Effector memory CD8-positive, alpha-beta T cell (primary cell): Measurements from ENCODE around the gene ARHGEF4.

ENCODE experiments used
- ATAC-seq: fragments of 150-1000 bp; cut with Tn5 transposase; replicated peaks from 2 replicates; pipeline ENCODE4 v1.10.0; 2021; ENCODE audit warnings: mild to moderate bottlenecking, moderate library complexity
- DNase-seq, 3 experiments: peaks; one replicate each; pipeline ENCODE4 v3.0.0; 2021
- H3K27ac Mint-ChIP-seq, 2 donors: one replicate each; pipeline ENCODE4 v1.8.0; 2022; ENCODE audit warnings: mild to moderate bottlenecking in 2 of 2, mixed read lengths in 2 of 2, moderate library complexity in 2 of 2
- H3K27me3 Mint-ChIP-seq, 2 donors: one replicate each; pipeline ENCODE4 v1.8.0; 2022; ENCODE audit warnings: mixed read lengths in 2 of 2
- H3K36me3 Mint-ChIP-seq: one replicate; pipeline ENCODE4 v1.8.0; 2022; ENCODE audit warnings: mild to moderate bottlenecking, moderate library complexity, mixed read lengths; ENCODE audit not compliant: insufficient read depth
- H3K4me1 Mint-ChIP-seq, 2 donors: one replicate each; pipeline ENCODE4 v1.8.0; 2022; ENCODE audit warnings: low read depth in 2 of 2, mixed read lengths in 2 of 2
- H3K4me3 Mint-ChIP-seq, 2 donors: one replicate each; pipeline ENCODE4 v1.8.0; 2022; ENCODE audit warnings: mild to moderate bottlenecking in 2 of 2, mixed read lengths in 2 of 2, moderate library complexity in 2 of 2
- H3K9me3 Mint-ChIP-seq, 2 donors: one replicate each; pipeline ENCODE4 v1.8.0; 2022; ENCODE audit warnings: mixed read lengths in 2 of 2

The ARHGEF4 gene

DNA sequence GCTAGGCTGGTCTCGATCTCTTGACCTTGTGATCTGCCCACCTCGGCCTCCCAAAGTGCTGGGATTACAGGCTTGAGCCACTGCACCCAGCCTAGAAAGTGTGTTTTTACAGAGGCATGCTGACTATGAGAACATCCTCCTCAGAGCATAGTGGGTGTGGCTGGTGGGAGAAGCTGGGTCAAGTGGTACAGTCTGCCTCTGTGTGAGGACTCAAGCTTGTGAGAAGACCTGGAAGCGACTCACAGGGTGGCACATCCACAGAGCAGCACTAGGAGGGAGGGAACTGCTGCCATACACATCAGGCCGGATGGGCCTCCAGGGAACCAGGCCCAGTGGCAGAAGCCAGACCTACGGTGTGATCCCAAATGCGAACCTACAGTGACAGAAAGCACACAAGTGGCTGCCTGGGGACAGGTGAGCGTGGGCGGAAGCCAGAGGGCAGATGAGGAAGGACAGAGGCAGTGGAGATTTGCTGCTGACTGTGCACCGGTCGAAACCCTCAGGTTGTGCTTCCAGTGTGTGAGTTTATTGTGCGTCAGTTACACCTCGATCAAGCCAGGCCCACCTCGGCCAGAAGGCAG, 8.9 kb downstream of the ARHGEF4 start:
- ATAC-seq (no peak), DNase-seq (no peak)
- Mint-ChIP-seq H3K27me3 (peaks cover 13 to 56% of the 10 kb centered on the region in 2 donors), H3K9me3 (no peaks in the 10 kb centered on the region), H3K36me3 (no peaks in the 10 kb centered on the region), H3K4me1 (no peaks in the 10 kb centered on the region), H3K4me3 (no peak overlapping the region), H3K27ac (no peak overlapping the region)

DNA sequence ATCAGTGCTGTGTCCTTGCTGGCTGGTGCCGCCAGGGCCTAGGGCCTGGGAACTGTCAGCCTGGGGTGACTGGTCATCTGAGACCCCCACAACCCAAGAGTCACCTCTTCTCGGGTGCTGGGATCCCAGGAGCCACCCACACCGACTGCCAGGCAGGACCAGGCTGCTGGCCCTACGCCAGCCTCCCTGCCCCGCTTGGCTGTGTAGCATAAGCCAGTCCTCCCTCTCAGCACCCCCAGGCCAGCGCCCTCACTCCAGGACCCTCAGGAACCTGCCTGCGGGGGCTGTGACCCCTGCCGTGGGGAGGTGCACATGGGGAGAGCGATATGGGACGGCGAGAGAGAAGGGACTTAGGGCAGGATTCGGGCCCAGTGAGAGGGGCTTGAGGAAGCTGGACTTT, 9.5 kb downstream of the ARHGEF4 start:
- no peaks in the 10 kb centered on the region for H3K9me3 Mint-ChIP-seq
- no peak overlapping the region for H3K27ac Mint-ChIP-seq
- no peaks in the 10 kb centered on the region for H3K4me1 Mint-ChIP-seq
- DNase-seq (no peak), ATAC-seq (no peak)
- H3K4me3 Mint-ChIP-seq: no peak overlapping the region
- peaks cover 13 to 56% of the 10 kb centered on the region in 2 donors for H3K27me3 Mint-ChIP-seq
- H3K36me3 Mint-ChIP-seq: no peaks in the 10 kb centered on the region

DNA sequence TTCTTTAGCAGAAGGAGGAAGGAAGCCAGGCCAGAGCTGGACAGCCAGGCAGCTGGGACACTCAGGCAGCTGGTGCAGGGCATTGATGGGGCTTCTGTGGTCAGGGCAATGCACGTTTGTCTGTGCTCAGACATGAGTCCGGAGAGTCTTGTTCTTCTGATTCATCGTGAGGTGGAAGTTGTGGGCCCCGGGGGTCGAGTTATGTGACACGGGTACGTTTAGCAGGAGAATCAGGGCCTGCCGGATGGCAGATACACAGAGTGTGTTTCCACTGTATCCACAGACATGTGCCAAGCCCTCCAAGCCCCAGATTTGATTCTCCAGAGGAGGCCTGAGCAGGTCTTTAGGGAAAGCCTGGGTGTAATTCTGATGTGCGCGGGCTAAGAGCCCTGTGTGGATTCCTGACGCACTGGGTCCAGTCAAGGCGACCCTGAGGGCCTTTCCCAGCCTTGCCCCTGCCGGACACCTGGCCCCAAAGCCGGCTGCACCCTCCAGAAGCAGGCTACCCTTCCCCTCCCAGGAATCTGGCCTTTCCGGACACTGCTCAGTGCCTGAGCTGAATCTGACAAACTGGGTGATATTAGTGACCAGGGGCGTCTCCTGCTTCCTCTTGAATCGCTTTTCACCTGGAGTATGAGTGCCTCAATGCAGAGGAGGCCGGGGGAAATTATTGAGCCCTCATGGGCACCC, 10.1 kb downstream of the ARHGEF4 start:
- Mint-ChIP-seq H3K27me3 (peaks cover 12 to 53% of the 10 kb centered on the region in 2 donors), H3K36me3 (no peaks in the 10 kb centered on the region), H3K27ac (no peak overlapping the region), H3K9me3 (no peaks in the 10 kb centered on the region), H3K4me3 (no peak overlapping the region), H3K4me1 (no peaks in the 10 kb centered on the region)
- no peak for ATAC-seq
- no peak for DNase-seq

DNA sequence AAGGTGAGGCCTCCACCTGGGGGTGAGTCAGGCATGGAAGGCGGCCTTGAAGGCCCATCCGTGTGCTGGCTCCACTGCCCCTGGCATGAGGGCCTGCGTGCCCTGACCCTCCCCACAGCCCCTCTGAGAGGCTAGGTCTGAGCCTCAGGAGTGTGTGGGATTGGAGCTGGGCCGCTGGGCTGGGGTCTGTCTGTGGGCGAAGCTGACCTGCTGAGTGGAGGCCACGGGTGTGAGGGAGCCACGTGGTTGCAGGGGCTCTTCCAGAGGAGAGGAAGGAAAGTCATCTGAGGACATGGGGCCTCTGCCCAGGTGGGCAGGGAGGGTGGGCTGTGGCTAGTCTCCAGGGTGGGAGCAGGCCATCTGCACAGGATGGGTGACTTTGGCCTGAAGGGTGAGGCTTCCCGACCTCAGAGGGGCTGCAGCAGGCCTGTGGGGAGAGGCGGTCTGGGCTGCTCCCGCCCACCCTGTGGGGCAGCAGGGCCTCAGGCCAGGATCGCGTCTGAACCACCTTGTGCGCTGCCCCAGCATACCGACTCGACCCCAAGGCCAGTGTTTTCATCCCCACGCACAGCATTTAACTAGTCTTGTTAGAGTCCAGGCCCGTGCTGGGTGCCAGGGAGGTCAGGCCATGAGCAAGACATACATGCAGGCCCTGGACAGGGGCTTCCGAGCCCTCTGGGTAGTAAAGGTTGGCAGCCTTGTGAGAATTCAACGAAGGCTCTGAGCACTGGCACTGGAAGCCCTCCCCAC, 11.2 kb downstream of the ARHGEF4 start:
- Mint-ChIP-seq H3K4me1 (no peaks in the 10 kb centered on the region), H3K4me3 (no peak overlapping the region), H3K36me3 (no peaks in the 10 kb centered on the region), H3K9me3 (no peaks in the 10 kb centered on the region), H3K27me3 (peaks cover 10 to 51% of the 10 kb centered on the region in 2 donors), H3K27ac (no peak overlapping the region)
- no peak for ATAC-seq
- DNase-seq: no peak

DNA sequence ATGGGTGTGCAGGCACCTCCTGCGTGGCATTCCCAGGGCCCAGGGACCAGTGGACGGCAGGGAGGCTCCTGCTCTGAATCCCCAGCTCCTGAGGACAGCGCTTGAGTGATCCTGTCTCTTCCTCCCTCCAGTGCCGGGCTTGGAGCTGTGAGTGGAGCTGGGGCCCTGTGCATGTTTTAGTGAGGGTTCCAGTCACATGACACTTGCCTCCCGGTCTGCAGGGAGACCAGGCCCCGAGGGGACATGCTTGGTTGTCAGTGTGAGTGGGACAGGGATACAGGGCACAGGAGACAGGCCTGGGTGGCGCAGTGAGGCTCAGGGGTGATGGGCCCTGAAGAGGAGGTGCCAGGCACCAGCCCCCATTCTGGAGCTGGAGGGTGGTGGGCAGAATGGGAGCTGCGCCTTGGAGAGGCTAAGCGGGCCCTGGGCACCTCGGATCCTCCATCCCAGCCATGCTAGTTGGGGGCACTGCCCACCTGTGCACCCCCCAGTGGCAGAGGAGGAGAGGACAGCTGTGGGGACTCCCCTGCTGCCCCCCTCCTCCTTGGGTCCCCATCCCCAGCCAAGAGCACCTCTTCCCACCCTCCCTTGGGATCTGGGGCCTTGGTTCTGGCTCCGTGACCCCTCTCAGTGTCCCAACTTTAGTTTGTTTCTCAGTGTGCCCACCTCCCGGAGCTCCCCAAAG, 12.0 kb downstream of the ARHGEF4 start:
- Mint-ChIP-seq H3K27ac (peak overlapping the region in 1 of 2 donors; percentile 15), H3K36me3 (no peaks in the 10 kb centered on the region), H3K4me1 (no peaks in the 10 kb centered on the region), H3K27me3 (peaks cover 10 to 44% of the 10 kb centered on the region in 2 donors), H3K4me3 (no peak overlapping the region), H3K9me3 (no peaks in the 10 kb centered on the region)
- DNase-seq (no peak), ATAC-seq (no peak)

DNA sequence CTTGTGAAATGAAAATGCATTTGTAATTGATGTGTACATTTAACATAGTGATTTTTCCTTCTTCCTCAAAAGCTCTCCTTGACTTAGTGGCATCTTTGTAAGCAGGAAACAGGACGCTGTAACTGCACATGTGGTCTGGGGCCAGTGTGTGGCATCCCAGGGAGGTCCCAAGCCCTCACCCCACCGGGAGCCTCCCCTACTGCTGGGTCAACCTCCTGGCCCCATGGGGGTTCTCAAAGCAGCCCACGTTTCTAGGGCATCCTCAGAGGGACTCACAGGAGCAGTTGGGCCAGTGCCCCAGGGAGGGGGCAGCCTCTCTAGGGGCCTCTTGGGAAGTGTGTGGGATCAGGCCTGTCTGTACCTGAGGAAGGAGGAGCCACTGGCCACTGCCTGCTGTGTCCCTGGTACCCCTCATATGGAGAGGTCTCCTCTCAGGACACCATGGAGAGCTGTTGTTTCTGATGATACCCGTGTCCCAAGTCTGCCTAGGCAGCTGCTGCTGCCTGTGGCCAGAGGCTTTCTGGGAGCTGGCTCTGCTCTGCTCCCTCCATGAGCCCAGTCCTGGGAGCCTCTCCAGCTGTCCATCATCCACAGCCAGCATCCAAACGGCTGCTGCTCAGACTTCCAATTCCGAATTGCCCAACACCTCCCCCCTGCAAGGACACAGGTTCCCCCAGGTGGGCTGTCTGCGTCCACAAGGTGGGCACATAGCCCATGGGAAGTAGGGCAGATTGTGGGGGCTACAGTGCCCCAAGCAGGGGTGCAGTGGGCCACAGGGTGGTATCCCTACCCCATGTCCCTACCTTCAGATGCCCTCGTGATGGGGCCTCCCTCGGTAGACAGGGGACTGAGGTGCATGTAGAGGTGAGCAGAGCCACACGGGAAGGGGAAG, 13.4 kb downstream of the ARHGEF4 start:
- no peak overlapping the region for H3K27ac Mint-ChIP-seq

DNA sequence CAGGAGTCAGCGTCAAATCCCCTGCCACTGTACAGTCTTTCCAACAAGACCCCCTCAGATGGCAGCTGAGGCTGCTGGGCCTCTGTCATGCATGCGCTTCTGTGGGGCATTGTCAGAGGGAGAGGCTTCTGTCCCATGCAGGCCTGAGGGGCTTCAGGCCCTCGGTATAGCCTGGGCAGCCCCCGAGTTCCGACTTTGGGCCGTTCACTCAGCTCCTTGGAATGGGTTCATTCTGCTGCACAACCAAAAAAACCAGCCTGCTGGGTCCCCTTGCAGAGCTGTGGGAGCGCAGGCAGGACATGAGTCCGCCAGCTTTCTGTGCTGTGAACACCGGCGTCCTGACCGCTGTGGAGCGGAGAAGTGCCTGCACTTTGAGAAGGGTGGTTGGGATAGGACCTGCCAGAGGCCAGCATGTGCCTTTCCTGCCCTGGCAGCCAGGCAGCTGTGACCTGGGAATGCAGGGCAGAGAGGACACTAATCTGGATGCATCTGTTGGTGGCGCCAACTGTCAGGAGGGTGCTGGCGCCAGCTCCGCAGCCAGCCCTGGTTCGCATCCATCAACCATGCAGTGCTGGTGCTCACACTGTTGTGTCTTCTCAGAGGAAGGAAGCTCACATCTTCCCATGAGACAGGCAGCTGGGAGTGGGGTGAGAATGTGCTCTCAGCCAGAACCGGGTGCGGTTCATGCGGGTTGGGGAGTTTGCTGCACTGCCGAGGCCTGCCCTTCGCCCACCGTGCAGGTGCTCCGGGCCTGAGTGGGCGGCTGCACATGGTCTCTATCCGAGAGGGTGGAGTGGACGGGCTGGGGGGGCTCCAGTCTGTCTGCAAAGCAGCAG, 14.3 kb downstream of the ARHGEF4 start:
- no peak for ATAC-seq
- Mint-ChIP-seq H3K27ac (no peak overlapping the region), H3K4me1 (no peaks in the 10 kb centered on the region), H3K9me3 (no peaks in the 10 kb centered on the region), H3K36me3 (no peaks in the 10 kb centered on the region), H3K4me3 (no peak overlapping the region), H3K27me3 (peaks cover 16 to 44% of the 10 kb centered on the region in 2 donors)
- DNase-seq: no peak

More for the DNA sequence above, 13.4 kb downstream of the ARHGEF4 start:
- ATAC-seq: no peak
- Mint-ChIP-seq H3K4me1 (no peaks in the 10 kb centered on the region), H3K36me3 (no peaks in the 10 kb centered on the region), H3K4me3 (no peak overlapping the region), H3K27me3 (peaks cover 10 to 37% of the 10 kb centered on the region in 2 donors), H3K9me3 (no peaks in the 10 kb centered on the region)
- no peak for DNase-seq

DNA sequence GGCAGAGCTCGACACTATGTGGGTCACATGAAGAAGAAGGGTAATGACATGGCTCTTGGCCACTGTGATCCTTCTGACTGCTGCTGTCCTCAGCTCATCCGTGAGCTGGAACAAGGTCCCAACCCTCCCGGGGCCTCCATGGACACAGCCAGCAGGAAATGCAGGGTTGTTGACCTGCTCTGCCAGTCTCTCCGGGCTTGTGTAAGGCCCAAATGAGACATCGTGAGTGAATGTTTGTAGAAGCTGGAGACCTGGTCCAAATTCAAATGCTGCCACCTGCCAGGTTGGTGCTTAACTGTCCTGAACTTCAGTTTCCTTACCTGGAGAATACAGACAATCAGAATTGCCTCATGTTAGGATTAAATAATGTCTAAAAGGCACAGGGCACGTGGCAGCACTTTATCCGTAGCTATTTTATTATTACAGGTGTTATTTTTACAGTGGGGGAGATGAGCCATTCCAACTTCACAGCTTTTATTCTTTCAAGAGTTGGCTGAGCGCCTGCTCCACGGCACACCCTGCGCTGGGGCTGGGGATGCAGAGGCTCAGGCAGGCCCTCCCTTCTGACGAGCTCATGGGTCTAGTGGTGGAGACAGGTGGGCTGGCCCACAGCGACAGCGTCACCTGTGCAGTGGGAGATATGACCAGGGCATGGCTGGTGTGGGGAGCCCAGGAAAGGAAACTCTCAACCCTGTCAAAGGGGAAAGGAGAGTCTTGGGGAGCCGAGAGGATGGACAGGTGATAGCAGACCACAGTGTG, 15.1 kb downstream of the ARHGEF4 start:
- Mint-ChIP-seq H3K4me1 (no peaks in the 10 kb centered on the region), H3K36me3 (no peaks in the 10 kb centered on the region), H3K4me3 (no peak overlapping the region), H3K27ac (no peak overlapping the region), H3K9me3 (no peaks in the 10 kb centered on the region), H3K27me3 (peaks cover 20 to 44% of the 10 kb centered on the region in 2 donors)
- DNase-seq: no peak
- ATAC-seq: no peak

DNA sequence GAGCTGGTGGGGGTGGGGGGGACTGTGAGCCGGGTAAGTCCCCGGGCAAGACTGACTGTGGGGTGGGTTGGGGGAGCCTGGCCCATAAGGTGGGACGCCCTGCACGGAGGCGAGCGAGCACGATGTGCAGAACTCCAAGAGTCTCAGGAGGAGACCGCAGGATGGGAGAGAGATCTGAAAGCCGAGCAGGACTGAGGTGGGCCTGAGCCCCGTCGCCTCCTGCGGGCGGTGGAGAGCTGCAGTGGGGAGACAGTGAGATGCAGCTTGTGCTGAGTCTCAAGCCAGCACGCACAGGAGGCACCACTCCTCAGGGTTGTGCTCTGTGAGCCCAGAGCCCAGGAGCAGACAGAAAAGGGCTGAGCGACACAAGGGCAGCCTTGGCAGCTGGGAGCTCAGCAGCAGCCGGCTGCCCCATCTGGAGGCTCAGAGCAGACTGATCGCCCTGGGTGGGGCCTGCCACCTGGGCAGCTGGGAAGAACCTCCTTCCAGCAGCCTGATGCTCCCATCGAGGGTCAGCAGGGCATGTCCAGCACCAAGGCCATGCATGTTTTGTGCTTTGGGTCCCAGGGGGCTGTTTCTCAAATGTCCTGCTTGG, 15.9 kb downstream of the ARHGEF4 start:
- peaks cover 20 to 44% of the 10 kb centered on the region in 2 donors for H3K27me3 Mint-ChIP-seq
- ATAC-seq: no peak
- no peaks in the 10 kb centered on the region for H3K36me3 Mint-ChIP-seq

DNA sequence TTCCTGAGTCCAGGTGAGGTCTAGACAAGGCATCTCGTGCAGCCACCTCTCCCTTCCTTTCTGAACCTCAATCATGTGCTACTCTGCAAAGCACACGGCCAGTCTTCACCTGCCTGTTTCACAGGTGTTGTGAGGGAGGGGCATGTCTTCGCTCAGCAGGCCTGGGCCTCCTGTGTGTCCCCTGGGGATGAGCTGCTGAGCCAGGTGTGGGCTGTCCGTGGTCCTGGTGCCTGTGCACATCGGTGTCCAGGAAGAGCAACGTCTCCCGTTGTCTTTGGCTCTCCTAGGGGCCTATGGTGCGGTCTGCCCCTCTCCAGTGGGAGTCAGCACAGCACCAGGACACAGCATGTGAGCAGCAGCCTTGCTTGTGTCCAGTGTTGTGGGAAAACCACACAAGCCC, 16.7 kb downstream of the ARHGEF4 start:
- DNase-seq (no peak), ATAC-seq (no peak)
- H3K4me3 Mint-ChIP-seq: no peak overlapping the region
- no peak overlapping the region for H3K27ac Mint-ChIP-seq
- H3K36me3 Mint-ChIP-seq: no peaks in the 10 kb centered on the region
- H3K4me1 Mint-ChIP-seq: no peaks in the 10 kb centered on the region
- no peaks in the 10 kb centered on the region for H3K9me3 Mint-ChIP-seq
- H3K27me3 Mint-ChIP-seq: peaks cover 20 to 42% of the 10 kb centered on the region in 2 donors

More for the DNA sequence above, 15.9 kb downstream of the ARHGEF4 start:
- no peak overlapping the region for H3K4me3 Mint-ChIP-seq
- DNase-seq: no peak
- no peaks in the 10 kb centered on the region for H3K9me3 Mint-ChIP-seq
- no peaks in the 10 kb centered on the region for H3K4me1 Mint-ChIP-seq
- H3K27ac Mint-ChIP-seq: no peak overlapping the region

DNA sequence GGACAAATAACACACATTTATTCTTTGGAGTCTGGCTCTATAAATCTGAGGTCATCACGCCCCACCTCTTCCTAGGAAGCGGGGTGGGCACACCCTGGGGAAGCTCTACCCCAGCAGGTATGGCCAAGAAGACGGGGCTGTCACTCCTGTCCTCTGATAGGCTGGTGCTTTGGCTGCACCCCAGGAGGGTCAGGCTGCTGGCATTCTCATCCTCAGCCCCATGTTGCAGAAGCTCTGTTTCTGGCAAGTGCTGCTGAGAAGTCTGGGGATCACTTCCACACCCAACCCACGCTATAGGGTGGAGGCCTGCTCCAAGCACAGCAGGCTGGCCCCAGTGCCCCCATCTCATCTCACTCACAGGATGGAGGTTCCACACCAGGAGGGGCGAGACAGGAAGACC, 17.6 kb downstream of the ARHGEF4 start:
- Mint-ChIP-seq H3K36me3 (no peaks in the 10 kb centered on the region), H3K27ac (no peak overlapping the region), H3K4me1 (no peaks in the 10 kb centered on the region), H3K4me3 (no peak overlapping the region), H3K27me3 (peaks cover 20 to 34% of the 10 kb centered on the region in 2 donors), H3K9me3 (no peaks in the 10 kb centered on the region)
- DNase-seq (no peak), ATAC-seq (no peak)
